AG09309 (cell line): ENCODE data around the gene WNK3.

ENCODE experiments used
- DNase-seq: peaks from one replicate; pipeline ENCODE4 v3.0.0-alpha.2; 2010; ENCODE audit warnings: low read depth
- H3K4me3 ChIP-seq: 2 replicates; pipeline ENCODE4 v1.5.1; 2011; ENCODE audit warnings: mild to moderate bottlenecking, low read depth, low read length, moderate library complexity; ENCODE audit not compliant: control insufficient read depth
- TF ChIP-seq, protein P1 (sequence below): IDR thresholded peaks from 2 replicates; pipeline ENCODE4 v1.5.1; 2011; ENCODE audit warnings: mild to moderate bottlenecking, low read depth, low read length, inconsistent platforms; ENCODE audit not compliant: insufficient read depth, control insufficient read depth; ENCODE audit errors: missing control alignments

The WNK3 gene

DNA sequence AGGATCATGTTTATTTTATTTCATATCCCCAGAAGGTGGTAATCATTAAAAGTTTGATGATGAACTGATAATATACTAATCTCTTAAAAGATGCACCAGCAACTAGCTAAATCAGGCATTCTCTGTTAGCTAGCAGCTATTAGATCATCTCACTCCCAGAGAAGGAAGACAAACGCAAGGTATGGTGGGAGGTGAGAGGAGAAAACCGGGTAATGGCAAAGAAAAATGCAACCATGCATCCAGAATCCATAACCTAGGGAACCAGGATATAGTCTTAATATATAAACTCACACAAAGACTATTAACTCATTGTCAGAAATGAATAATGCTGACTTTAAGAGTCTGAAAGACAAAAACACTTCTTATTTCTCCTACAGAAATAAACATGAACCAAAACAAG is 66.1 kb downstream of the WNK3 start:
- TF ChIP-seq, protein P1, sequence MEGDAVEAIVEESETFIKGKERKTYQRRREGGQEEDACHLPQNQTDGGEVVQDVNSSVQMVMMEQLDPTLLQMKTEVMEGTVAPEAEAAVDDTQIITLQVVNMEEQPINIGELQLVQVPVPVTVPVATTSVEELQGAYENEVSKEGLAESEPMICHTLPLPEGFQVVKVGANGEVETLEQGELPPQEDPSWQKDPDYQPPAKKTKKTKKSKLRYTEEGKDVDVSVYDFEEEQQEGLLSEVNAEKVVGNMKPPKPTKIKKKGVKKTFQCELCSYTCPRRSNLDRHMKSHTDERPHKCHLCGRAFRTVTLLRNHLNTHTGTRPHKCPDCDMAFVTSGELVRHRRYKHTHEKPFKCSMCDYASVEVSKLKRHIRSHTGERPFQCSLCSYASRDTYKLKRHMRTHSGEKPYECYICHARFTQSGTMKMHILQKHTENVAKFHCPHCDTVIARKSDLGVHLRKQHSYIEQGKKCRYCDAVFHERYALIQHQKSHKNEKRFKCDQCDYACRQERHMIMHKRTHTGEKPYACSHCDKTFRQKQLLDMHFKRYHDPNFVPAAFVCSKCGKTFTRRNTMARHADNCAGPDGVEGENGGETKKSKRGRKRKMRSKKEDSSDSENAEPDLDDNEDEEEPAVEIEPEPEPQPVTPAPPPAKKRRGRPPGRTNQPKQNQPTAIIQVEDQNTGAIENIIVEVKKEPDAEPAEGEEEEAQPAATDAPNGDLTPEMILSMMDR: no peak
- no peak overlapping the region for H3K4me3 ChIP-seq
- no peak for DNase-seq

DNA sequence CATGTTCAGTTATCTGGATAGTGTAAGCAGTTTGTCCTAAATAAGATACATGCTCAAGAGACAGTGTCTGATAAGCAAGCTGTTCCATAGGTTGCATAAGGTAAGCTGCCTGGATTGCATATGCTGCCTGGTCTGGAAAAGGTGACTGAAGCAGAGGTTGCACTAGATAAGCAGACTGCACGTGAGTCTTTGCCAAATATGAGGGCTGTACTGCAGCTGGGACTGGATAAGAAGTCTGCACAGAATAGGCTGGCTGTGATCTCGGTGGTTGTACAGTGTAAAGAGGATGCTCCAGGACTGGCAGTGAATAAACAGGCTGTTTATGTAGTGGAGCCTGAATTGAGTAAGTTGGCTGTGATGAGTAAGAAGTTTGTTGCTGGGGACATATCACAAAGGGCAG is 68.9 kb downstream of the WNK3 start:
- no peak for DNase-seq
- H3K4me3 ChIP-seq: no peak overlapping the region
- TF ChIP-seq, protein P1: no peak

DNA sequence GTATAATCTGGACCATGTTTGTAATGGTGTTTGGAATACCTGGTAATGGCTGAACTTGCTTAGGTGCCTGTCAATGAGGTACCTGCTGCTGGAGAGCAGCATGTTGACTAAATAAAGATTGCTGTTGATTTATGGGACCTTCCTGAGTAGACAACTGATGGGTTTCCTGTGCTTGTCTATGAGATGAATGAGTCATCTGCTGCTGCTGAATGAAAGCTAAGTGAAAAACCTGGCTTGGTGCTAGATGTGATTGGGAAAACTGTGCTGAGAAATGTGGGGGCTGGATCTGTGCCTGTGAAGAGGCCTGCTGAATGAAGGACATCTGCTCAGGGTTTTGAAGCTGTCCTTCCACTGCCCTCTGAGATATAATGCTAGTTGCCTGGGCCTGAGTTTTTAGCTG is 69.6 kb downstream of the WNK3 start:
- H3K4me3 ChIP-seq: no peak overlapping the region
- no peak for DNase-seq
- TF ChIP-seq, protein P1: no peak

DNA sequence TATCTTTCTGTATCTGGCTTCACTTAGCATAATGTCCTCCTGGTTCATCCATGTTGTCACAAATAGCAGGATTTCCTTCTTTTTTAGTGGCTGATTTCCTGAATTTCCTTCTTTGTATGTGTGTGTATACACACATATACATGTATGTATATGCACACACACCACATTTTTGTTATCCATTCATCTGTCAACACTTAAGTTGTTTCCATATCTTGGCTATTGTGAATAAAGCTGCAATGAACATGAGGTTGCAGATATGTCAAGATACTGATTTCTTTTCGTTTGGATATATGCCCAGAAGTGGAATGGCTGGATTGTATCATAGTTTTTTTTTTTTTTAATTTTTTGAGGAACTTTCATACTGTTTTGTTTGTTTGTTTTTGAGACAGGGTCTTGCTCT is 76.2 kb downstream of the WNK3 start:
- no peak overlapping the region for H3K4me3 ChIP-seq
- DNase-seq: no peak
- TF ChIP-seq, protein P1: no peak

DNA sequence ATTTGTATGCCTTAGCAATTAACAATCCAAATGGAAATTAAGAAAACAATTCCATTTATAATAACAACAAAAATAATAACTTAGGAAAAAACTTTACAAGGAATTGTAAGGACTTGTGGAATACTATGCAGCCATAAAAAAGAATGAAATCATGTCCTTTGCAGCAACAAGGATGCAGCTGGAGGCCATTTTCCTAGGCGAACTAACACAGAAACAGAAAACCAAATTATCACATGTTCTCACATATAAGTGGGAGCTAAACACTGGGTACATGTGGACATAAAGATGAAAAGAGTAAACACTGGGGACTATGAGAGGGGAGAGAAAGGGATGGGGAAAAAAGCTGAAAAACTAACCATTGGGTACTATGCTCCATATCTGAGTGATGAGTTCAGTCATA is 77.4 kb downstream of the WNK3 start:
- TF ChIP-seq, protein P1: no peak
- H3K4me3 ChIP-seq: no peak overlapping the region
- no peak for DNase-seq

DNA sequence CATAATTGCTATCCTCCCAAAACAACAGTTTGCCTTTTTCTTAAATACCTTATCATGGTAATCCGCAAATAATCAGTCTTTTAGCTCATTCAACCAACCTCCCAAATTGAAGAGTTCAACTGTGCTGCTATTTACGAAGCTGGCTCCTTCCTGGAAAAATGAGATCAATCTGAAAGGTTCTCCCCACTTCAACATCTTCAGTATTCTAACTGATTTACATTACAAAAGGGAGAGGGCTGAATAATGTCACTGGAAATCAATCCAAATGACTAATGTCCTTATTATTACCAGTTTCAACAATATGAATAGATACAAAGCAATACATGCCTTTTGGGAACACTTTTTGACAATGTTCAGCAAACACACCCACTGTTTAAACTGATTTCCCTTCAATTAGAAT is 86.2 kb downstream of the WNK3 start:
- no peak for DNase-seq
- TF ChIP-seq, protein P1: no peak
- no peak overlapping the region for H3K4me3 ChIP-seq

DNA sequence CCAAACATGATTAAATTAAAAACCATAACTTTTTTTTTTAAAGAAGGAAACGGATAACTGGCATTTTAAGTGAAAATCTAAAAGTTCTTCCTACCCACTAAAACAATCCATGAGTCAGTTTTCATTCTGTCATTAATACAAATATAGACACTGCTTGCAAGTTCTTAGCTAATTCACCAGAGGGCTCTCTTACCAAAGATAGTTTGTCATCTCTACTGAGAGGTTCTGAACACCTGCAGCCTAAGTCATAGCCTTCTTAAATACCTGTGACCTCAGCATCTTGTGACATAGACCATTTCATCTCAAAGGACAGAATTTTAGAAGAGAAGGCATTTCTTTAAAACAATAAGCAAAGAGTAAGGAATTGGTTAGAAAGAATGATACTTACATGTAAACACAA is 109.5 kb downstream of the WNK3 start:
- no peak overlapping the region for H3K4me3 ChIP-seq
- DNase-seq: peak; percentile 5
- TF ChIP-seq, protein P1: peak; percentile 37
